Dendritic cell treated with granulocyte-macrophage colony-stimulating factor and Interleukin-4, amounts not matched to agents 40 ng/mL and 50 ng/mL, for 4 days (primary cell): ENCODE measurements around the gene AQP9.
"Not testable (repeated sequence)": the region's sequence is repeated elsewhere in the genome, so short reads cannot be mapped to it uniquely, and the experiment has no call there.

Source experiments
- H3K27ac Mint-ChIP-seq: one replicate; pipeline ENCODE4 v1.8.0; 2022; ENCODE audit warnings: mild to moderate bottlenecking, mixed read lengths
- H3K27me3 Mint-ChIP-seq: one replicate; pipeline ENCODE4 v1.8.0; 2022; ENCODE audit warnings: mild to moderate bottlenecking, mixed read lengths
- H3K36me3 Mint-ChIP-seq: one replicate; pipeline ENCODE4 v1.8.0; 2022; ENCODE audit warnings: low read depth, mixed read lengths
- H3K4me1 Mint-ChIP-seq: one replicate; pipeline ENCODE4 v1.8.0; 2022; ENCODE audit warnings: low read depth, mixed read lengths
- H3K4me3 Mint-ChIP-seq: one replicate; pipeline ENCODE4 v1.8.0; 2022; ENCODE audit warnings: mild to moderate bottlenecking, moderate library complexity, mixed read lengths
- H3K9me3 Mint-ChIP-seq: one replicate; pipeline ENCODE4 v1.8.0; 2022; ENCODE audit warnings: mixed read lengths
- intact Hi-C: fragments of 100-400 bp; cut with micrococcal nuclease; formaldehyde crosslinking; loops from one replicate; pipeline ENCODE4 v1.15.0; 2022

The AQP9 gene

GRCh38 chr15:58210031-58210430 lies 71.8 kb downstream of the AQP9 start:
- H3K27me3 Mint-ChIP-seq, H3K9me3 Mint-ChIP-seq, H3K36me3 Mint-ChIP-seq, H3K4me3 Mint-ChIP-seq, intact Hi-C loops: not testable (repeated sequence)
- peaks cover 26% of the 10 kb centered on the region for H3K4me1 Mint-ChIP-seq
- peak overlapping the region; percentile 53 for H3K27ac Mint-ChIP-seq

- no peaks in the 10 kb centered on the region for H3K36me3 Mint-ChIP-seq
- H3K9me3 Mint-ChIP-seq = no peaks in the 10 kb centered on the region
- no peak overlapping the region for H3K4me3 Mint-ChIP-seq
- peaks cover 2% of the 10 kb centered on the region for H3K27me3 Mint-ChIP-seq
- peaks cover 27% of the 10 kb centered on the region for H3K4me1 Mint-ChIP-seq
- intact Hi-C loops = no loop called here
- H3K27ac Mint-ChIP-seq = no peak overlapping the region
Measured at GRCh38 chr15:58212909-58213526, 74.8 kb downstream of the AQP9 start.

GRCh38 chr15:58213587-58214338 lies 75.6 kb downstream of the AQP9 start:
- Mint-ChIP-seq H3K4me3 (no peak overlapping the region), H3K36me3 (no peaks in the 10 kb centered on the region), H3K27ac (no peak overlapping the region), H3K27me3 (peaks cover 2% of the 10 kb centered on the region), H3K9me3 (no peaks in the 10 kb centered on the region), H3K4me1 (peaks cover 26% of the 10 kb centered on the region)
- intact Hi-C loops = no loop called here

GRCh38 chr15:58214591-58215340 lies 76.6 kb downstream of the AQP9 start:
- no peaks in the 10 kb centered on the region for H3K9me3 Mint-ChIP-seq
- peak overlapping the region; percentile 11 for H3K27ac Mint-ChIP-seq
- intact Hi-C loops = no loop called here
- peaks cover 2% of the 10 kb centered on the region for H3K27me3 Mint-ChIP-seq
- peaks cover 16% of the 10 kb centered on the region for H3K4me1 Mint-ChIP-seq
- H3K4me3 Mint-ChIP-seq = no peak overlapping the region
- H3K36me3 Mint-ChIP-seq = no peaks in the 10 kb centered on the region

GRCh38 chr15:58217460-58217859 lies 79.3 kb downstream of the AQP9 start:
- intact Hi-C loops = no loop called here
- H3K4me1 Mint-ChIP-seq = peaks cover 14% of the 10 kb centered on the region
- peaks cover 2% of the 10 kb centered on the region for H3K27me3 Mint-ChIP-seq
- H3K4me3 Mint-ChIP-seq = no peak overlapping the region
- no peaks in the 10 kb centered on the region for H3K9me3 Mint-ChIP-seq
- no peaks in the 10 kb centered on the region for H3K36me3 Mint-ChIP-seq
- no peak overlapping the region for H3K27ac Mint-ChIP-seq

GRCh38 chr15:58221591-58222241 lies 83.5 kb downstream of the AQP9 start:
- Mint-ChIP-seq H3K4me3 (no peak overlapping the region), H3K36me3 (no peaks in the 10 kb centered on the region), H3K4me1 (no peaks in the 10 kb centered on the region), H3K27ac (no peak overlapping the region), H3K9me3 (no peaks in the 10 kb centered on the region), H3K27me3 (no peaks in the 10 kb centered on the region)
- intact Hi-C loops = no loop called here

- H3K4me1 Mint-ChIP-seq = no peaks in the 10 kb centered on the region
- no peak overlapping the region for H3K27ac Mint-ChIP-seq
- H3K27me3 Mint-ChIP-seq = no peaks in the 10 kb centered on the region
- no peak overlapping the region for H3K4me3 Mint-ChIP-seq
- intact Hi-C loops = no loop called here
- H3K36me3 Mint-ChIP-seq = no peaks in the 10 kb centered on the region
- H3K9me3 Mint-ChIP-seq = no peaks in the 10 kb centered on the region
Measured at GRCh38 chr15:58222679-58223078, 84.5 kb downstream of the AQP9 start.

GRCh38 chr15:58223432-58223831 lies 85.3 kb downstream of the AQP9 start:
- Mint-ChIP-seq H3K27ac (no peak overlapping the region), H3K4me1 (no peaks in the 10 kb centered on the region), H3K36me3 (no peaks in the 10 kb centered on the region), H3K4me3 (no peak overlapping the region), H3K27me3 (no peaks in the 10 kb centered on the region), H3K9me3 (no peaks in the 10 kb centered on the region)
- intact Hi-C loops = no loop called here

GRCh38 chr15:58224068-58224467 lies 85.9 kb downstream of the AQP9 start:
- Mint-ChIP-seq H3K27me3 (no peaks in the 10 kb centered on the region), H3K27ac (no peak overlapping the region), H3K9me3 (no peaks in the 10 kb centered on the region), H3K4me3 (no peak overlapping the region), H3K4me1 (no peaks in the 10 kb centered on the region), H3K36me3 (no peaks in the 10 kb centered on the region)
- intact Hi-C loops = no loop called here

- Mint-ChIP-seq H3K36me3 (no peaks in the 10 kb centered on the region), H3K27ac (no peak overlapping the region), H3K4me1 (peaks cover 19% of the 10 kb centered on the region), H3K27me3 (no peaks in the 10 kb centered on the region), H3K9me3 (no peaks in the 10 kb centered on the region), H3K4me3 (no peak overlapping the region)
- intact Hi-C loops = loop anchor here (5.0 kb wide), 2 partner anchors 534 to 659 kb away; no protein-coding TSS in a partner anchor
Measured at GRCh38 chr15:58227706-58228543, 89.7 kb downstream of the AQP9 start.

- Mint-ChIP-seq H3K27me3 (no peaks in the 10 kb centered on the region), H3K4me3 (no peak overlapping the region), H3K27ac (no peak overlapping the region), H3K9me3 (no peaks in the 10 kb centered on the region), H3K36me3 (no peaks in the 10 kb centered on the region), H3K4me1 (peaks cover 19% of the 10 kb centered on the region)
- intact Hi-C loops = loop anchor here (5.0 kb wide), 2 partner anchors 534 to 659 kb away; no protein-coding TSS in a partner anchor
Measured at GRCh38 chr15:58228718-58229117, 90.5 kb downstream of the AQP9 start.

- intact Hi-C loops = loop anchor here (5.0 kb wide), 2 partner anchors 533 to 658 kb away; no protein-coding TSS in a partner anchor
- Mint-ChIP-seq H3K36me3 (no peaks in the 10 kb centered on the region), H3K4me1 (peaks cover 19% of the 10 kb centered on the region), H3K9me3 (no peaks in the 10 kb centered on the region), H3K4me3 (no peak overlapping the region), H3K27me3 (no peaks in the 10 kb centered on the region), H3K27ac (no peak overlapping the region)
Measured at GRCh38 chr15:58229297-58229768, 91.2 kb downstream of the AQP9 start.
